OCI-LY1 (cell line): Measurements from ENCODE around the gene HBB.

ENCODE experiments used
- H2AFZ ChIP-seq: fragments of 200-600 bp; sonication (generic), shearing (Covaris generic); 2 replicates; pipeline ENCODE4 v1.6.0; 2014; ENCODE audit warnings: antibody characterized with exemption, mild to moderate bottlenecking, low read length
- H3F3A ChIP-seq: fragments of 200-600 bp; sonication (generic), shearing (Covaris generic); 2 replicates; pipeline ENCODE4 v1.6.0; 2014; ENCODE audit warnings: mild to moderate bottlenecking, antibody characterized with exemption, low read length, moderate library complexity; ENCODE audit not compliant: insufficient read depth
- H3K27ac ChIP-seq: fragments of 200-600 bp; sonication (generic); 2 replicates; pipeline ENCODE4 v1.5.1; 2014; ENCODE audit warnings: low read length, mixed run types, mild to moderate bottlenecking, low read depth; ENCODE audit not compliant: poor library complexity, severe bottlenecking
- H3K27me3 ChIP-seq: fragments of 200-600 bp; sonication (generic); 2 replicates; pipeline ENCODE4 v1.6.0; 2014; ENCODE audit warnings: antibody characterized with exemption, mild to moderate bottlenecking, low read length, moderate library complexity; ENCODE audit not compliant: insufficient read depth
- H3K36me3 ChIP-seq: fragments of 200-600 bp; sonication (generic); 2 replicates; pipeline ENCODE4 v1.6.1; 2014; ENCODE audit warnings: mild to moderate bottlenecking, antibody characterized with exemption, low read length, moderate library complexity, mixed read lengths; ENCODE audit not compliant: insufficient read depth
- H3K4me1 ChIP-seq: fragments of 200-600 bp; sonication (generic); 2 replicates; pipeline ENCODE4 v1.5.1; 2014; ENCODE audit warnings: mild to moderate bottlenecking, low read length, moderate library complexity; ENCODE audit not compliant: insufficient read depth, severe bottlenecking
- H3K4me2 ChIP-seq: fragments of 200-600 bp; sonication (generic), shearing (Covaris generic); 2 replicates; pipeline ENCODE4 v1.6.1; 2014; ENCODE audit warnings: low read length
- H3K4me3 ChIP-seq: fragments of 200-600 bp; sonication (generic); 2 replicates; pipeline ENCODE4 v1.5.1; 2014; ENCODE audit warnings: low read length, low read depth, mild to moderate bottlenecking, mixed read lengths; ENCODE audit not compliant: poor library complexity, severe bottlenecking
- H3K79me2 ChIP-seq: fragments of 200-600 bp; shearing (Covaris generic); 2 replicates; pipeline ENCODE4 v1.6.1; 2016; ENCODE audit warnings: mixed run types, low read length, mixed read lengths; ENCODE audit not compliant: insufficient read depth
- H3K9ac ChIP-seq: fragments of 200-600 bp; sonication (generic), shearing (Covaris generic); 2 replicates; pipeline ENCODE4 v1.6.1; 2014; ENCODE audit warnings: mild to moderate bottlenecking, low read length, mixed read lengths
- H3K9me2 ChIP-seq: fragments of 200-600 bp; sonication (generic), shearing (Covaris generic); 2 replicates; pipeline ENCODE4 v1.6.1; 2014; ENCODE audit warnings: low read depth, mild to moderate bottlenecking, low read length, mixed read lengths
- H3K9me3 ChIP-seq: fragments of 200-600 bp; shearing (Covaris generic); 2 replicates; pipeline ENCODE4 v1.6.1; 2014; ENCODE audit warnings: low read length, mixed read lengths
- H4K20me1 ChIP-seq: fragments of 200-600 bp; sonication (generic), shearing (Covaris generic); 2 replicates; pipeline ENCODE4 v1.6.0; 2016; ENCODE audit warnings: mild to moderate bottlenecking, low read length; ENCODE audit not compliant: insufficient read depth
- EZH2 ChIP-seq: fragments of 200-600 bp; sonication (generic), shearing (Covaris generic); IDR thresholded peaks from 2 replicates; pipeline ENCODE4 v1.8.0; 2017; ENCODE audit warnings: borderline replicate concordance, mixed run types, mild to moderate bottlenecking, antibody characterized with exemption, low read length, moderate library complexity, mixed read lengths
- TF ChIP-seq, protein P1 (sequence below): fragments of 200-600 bp; sonication (generic), shearing (Covaris generic); IDR thresholded peaks from 2 replicates; pipeline ENCODE4 v1.5.1; 2017; ENCODE audit warnings: mild to moderate bottlenecking, antibody characterized with exemption, low read length, moderate library complexity, mixed read lengths

The HBB gene

DNA sequence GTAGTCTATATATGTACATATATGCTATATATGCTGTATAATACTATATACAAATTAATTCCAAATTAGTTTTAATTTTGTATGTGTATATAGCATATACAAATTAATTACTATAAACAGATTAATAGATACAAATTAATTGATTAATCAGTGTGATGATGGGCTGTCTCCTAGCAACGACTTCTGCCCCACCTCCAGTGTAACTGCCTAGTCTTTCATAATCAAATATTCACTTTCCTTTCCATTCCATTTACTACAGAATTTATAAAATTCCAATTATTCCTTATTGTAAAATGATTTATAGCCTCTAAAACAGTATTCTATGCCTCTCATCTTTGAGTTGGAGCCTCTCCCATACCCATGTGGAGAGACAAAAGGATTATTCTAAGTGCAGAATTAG lies 6.4 kb upstream of the HBB start:
- Histone ChIP-seq H4K20me1 (no peaks in the 10 kb centered on the region), H3K9me2 (no peaks in the 10 kb centered on the region), H3K4me1 (no peaks in the 10 kb centered on the region), H3K27ac (no peak overlapping the region), H3F3A (no peaks in the 10 kb centered on the region), H3K4me3 (no peak overlapping the region), H3K9ac (no peak overlapping the region), H3K36me3 (no peaks in the 10 kb centered on the region), H3K27me3 (no peaks in the 10 kb centered on the region), H2AFZ (no peak overlapping the region), H3K79me2 (no peaks in the 10 kb centered on the region), H3K4me2 (no peak overlapping the region), H3K9me3 (no peaks in the 10 kb centered on the region)
- no peak for TF ChIP-seq EZH2
- TF ChIP-seq, protein P1, sequence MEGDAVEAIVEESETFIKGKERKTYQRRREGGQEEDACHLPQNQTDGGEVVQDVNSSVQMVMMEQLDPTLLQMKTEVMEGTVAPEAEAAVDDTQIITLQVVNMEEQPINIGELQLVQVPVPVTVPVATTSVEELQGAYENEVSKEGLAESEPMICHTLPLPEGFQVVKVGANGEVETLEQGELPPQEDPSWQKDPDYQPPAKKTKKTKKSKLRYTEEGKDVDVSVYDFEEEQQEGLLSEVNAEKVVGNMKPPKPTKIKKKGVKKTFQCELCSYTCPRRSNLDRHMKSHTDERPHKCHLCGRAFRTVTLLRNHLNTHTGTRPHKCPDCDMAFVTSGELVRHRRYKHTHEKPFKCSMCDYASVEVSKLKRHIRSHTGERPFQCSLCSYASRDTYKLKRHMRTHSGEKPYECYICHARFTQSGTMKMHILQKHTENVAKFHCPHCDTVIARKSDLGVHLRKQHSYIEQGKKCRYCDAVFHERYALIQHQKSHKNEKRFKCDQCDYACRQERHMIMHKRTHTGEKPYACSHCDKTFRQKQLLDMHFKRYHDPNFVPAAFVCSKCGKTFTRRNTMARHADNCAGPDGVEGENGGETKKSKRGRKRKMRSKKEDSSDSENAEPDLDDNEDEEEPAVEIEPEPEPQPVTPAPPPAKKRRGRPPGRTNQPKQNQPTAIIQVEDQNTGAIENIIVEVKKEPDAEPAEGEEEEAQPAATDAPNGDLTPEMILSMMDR: no peak

DNA sequence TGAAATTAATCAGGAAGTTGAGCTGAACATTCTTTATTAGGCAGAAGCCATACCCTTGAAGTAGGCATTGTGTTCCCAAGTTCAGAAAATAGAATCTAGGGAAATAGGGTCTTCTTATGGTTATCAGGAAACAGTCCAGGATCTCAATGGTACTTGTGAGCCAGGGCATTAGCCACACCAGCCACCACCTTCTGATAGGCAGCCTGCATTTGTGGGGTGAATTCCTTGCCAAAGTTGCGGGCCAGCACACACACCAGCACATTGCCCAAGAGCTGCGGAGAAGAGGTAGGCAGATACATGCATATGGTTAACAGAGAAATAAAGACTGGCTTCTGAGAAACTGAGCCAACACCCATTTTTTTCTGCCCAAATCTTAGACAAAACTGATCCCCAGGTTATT lies 6.0 kb upstream of the HBB start:
- Histone ChIP-seq H4K20me1 (no peaks in the 10 kb centered on the region), H3F3A (no peaks in the 10 kb centered on the region), H3K4me2 (no peak overlapping the region), H3K27ac (no peak overlapping the region), H3K79me2 (no peaks in the 10 kb centered on the region), H3K4me3 (no peak overlapping the region), H3K36me3 (no peaks in the 10 kb centered on the region), H2AFZ (no peak overlapping the region), H3K27me3 (no peaks in the 10 kb centered on the region), H3K9me2 (no peaks in the 10 kb centered on the region), H3K4me1 (no peaks in the 10 kb centered on the region), H3K9me3 (no peaks in the 10 kb centered on the region), H3K9ac (no peak overlapping the region)
- TF ChIP-seq, protein P1: no peak
- no peak for TF ChIP-seq EZH2

DNA sequence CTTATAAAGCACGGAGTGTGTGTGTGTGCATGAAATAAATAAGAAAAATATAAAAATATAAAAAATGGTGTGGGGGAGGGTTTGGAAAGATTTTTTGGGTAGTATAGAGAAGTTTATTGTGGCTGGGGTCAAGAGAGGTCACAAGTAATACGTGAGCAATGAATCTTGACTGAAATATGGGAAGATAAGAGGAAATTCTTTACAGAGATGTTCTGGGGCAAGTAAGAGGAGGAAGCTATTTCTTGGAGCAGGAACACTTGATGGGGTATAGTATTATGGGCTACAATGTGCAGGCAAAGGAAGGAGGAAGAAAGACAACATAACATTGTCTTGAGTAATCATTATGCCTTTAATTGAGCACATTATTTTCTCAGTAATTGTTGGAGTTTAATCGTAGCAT lies 5.3 kb upstream of the HBB start:
- TF ChIP-seq EZH2: no peak
- TF ChIP-seq, protein P1: no peak
- Histone ChIP-seq H3K4me1 (no peaks in the 10 kb centered on the region), H3K4me3 (no peak overlapping the region), H2AFZ (no peak overlapping the region), H3K9me3 (no peaks in the 10 kb centered on the region), H3K79me2 (no peaks in the 10 kb centered on the region), H3K9me2 (no peaks in the 10 kb centered on the region), H3K4me2 (no peak overlapping the region), H3K27ac (no peak overlapping the region), H3K27me3 (no peaks in the 10 kb centered on the region), H4K20me1 (no peaks in the 10 kb centered on the region), H3K9ac (no peak overlapping the region), H3K36me3 (no peaks in the 10 kb centered on the region), H3F3A (no peaks in the 10 kb centered on the region)
